Endothelial cell of umbilical vein (primary cell): ENCODE results near the gene MTM1. TPM values are rescaled to one million over a fixed set of nuclear protein-coding genes. Genes with fewer than 3 reads are reported as not detected.

Source experiments
- BruUV-seq: library from RNA; stranded (reverse); fragments of 400-500 nt; replicated peaks from 2 replicates; lab custom pipeline; 2021; lab: Mats Ljungman, UMichigan
- CTCF ChIA-PET: fragments of 300-600, 350-600 bp; sonication (Branson Sonifier 250); formaldehyde crosslinking; loops from one replicate; lab custom pipeline; 2021; ENCODE audit warnings: antibody characterized with exemption, inconsistent platforms; lab: Charles Lee
- POLR2A ChIA-PET: fragments of 300-600, 350-600 bp; sonication (Branson Sonifier 250); formaldehyde crosslinking; loops from one replicate; lab custom pipeline; 2021; ENCODE audit warnings: antibody characterized with exemption, inconsistent platforms; lab: Charles Lee
- DNase-seq: peaks from one replicate; pipeline ENCODE4 v3.0.0-alpha.2; 2011; ENCODE audit warnings: low read depth, low spot score
- FAIRE-seq: peaks from 2 replicates; lab custom pipeline; 2011; peaks lifted over from hg19 to GRCh38; lab: Jason Lieb, UNC
- H2AFZ ChIP-seq: 2 replicates; pipeline ENCODE4 v1.6.0; 2012; ENCODE audit warnings: low read depth, low read length, control low read depth, inconsistent platforms
- H3K27ac ChIP-seq: 2 replicates; pipeline ENCODE4 v1.5.1; 2011; ENCODE audit warnings: low read depth, mild to moderate bottlenecking, control low read depth, low read length, moderate library complexity; ENCODE audit not compliant: insufficient read depth
- H3K27me3 ChIP-seq, 2 experiments: 2 replicates each; pipeline versions ENCODE4 v1.6.0 to v1.6.1; 2011; ENCODE audit warnings: low read length in 2 of 2, mixed read lengths in 1 of 2; ENCODE audit not compliant: control insufficient read depth in 2 of 2, insufficient read depth in 2 of 2
- H3K36me3 ChIP-seq, 2 experiments: 2 replicates in 1 of 2; 3 replicates in 1 of 2; pipeline ENCODE4 v1.5.1; 2011; ENCODE audit warnings: low read length in 2 of 2, mild to moderate bottlenecking in 1 of 2, moderate library complexity in 1 of 2; ENCODE audit not compliant: control insufficient read depth in 2 of 2, insufficient read depth in 2 of 2; ENCODE audit errors: extremely low read depth in 1 of 2
- H3K4me1 ChIP-seq: 3 replicates; pipeline ENCODE4 v1.5.1; 2011; ENCODE audit warnings: mild to moderate bottlenecking, low read length; ENCODE audit not compliant: control insufficient read depth, insufficient read depth; ENCODE audit errors: extremely low read depth
- H3K4me2 ChIP-seq: 2 replicates; pipeline ENCODE4 v1.6.1; 2011; ENCODE audit warnings: low read length, control low read depth, mixed read lengths; ENCODE audit not compliant: insufficient read depth
- H3K4me3 ChIP-seq, 3 experiments: fragments of 200-600 bp in 1 of 3; sonication (generic), shearing (Covaris generic) in 1 of 3; replicated peaks in 1 of 3; 2 replicates each; pipeline ENCODE4 v1.5.1; 2011 to 2016; ENCODE audit warnings: control low read depth in 3 of 3, low read length in 3 of 3, mild to moderate bottlenecking in 2 of 3, inconsistent platforms in 1 of 3, low read depth in 1 of 3, moderate library complexity in 1 of 3; ENCODE audit not compliant: insufficient read depth in 1 of 3
- H3K79me2 ChIP-seq: 2 replicates; pipeline ENCODE4 v1.6.0; 2012; ENCODE audit warnings: low read length, inconsistent platforms; ENCODE audit not compliant: control insufficient read depth, insufficient read depth
- H3K9ac ChIP-seq: replicated peaks from 2 replicates; pipeline ENCODE3; 2011; ENCODE audit warnings: low read length, control low read depth; ENCODE audit not compliant: insufficient read depth; ENCODE audit errors: extremely low read depth
- H3K9me1 ChIP-seq: replicated peaks from 3 replicates; pipeline ENCODE4 v1.6.0; 2011; ENCODE audit warnings: mild to moderate bottlenecking, low read length; ENCODE audit not compliant: control insufficient read depth, insufficient read depth; ENCODE audit errors: extremely low read depth
- H3K9me3 ChIP-seq: replicated peaks from 2 replicates; pipeline ENCODE4 v1.5.1; 2012; ENCODE audit warnings: low read length, inconsistent platforms; ENCODE audit not compliant: control insufficient read depth, insufficient read depth
- H4K20me1 ChIP-seq: replicated peaks from 2 replicates; pipeline ENCODE3; 2011; ENCODE audit warnings: mild to moderate bottlenecking, low read length; ENCODE audit not compliant: control insufficient read depth, insufficient read depth; ENCODE audit errors: extremely low read depth
- EZH2 ChIP-seq: IDR thresholded peaks from 2 replicates; pipeline ENCODE4 v1.6.1; 2012; ENCODE audit warnings: borderline replicate concordance, low read depth, mild to moderate bottlenecking, moderate library complexity, low read length, inconsistent platforms; ENCODE audit not compliant: severe bottlenecking
- FOS ChIP-seq: IDR thresholded peaks from 2 replicates; pipeline ENCODE4 v1.6.1; 2011; ENCODE audit warnings: mild to moderate bottlenecking, low read length, moderate library complexity, borderline replicate concordance; ENCODE audit not compliant: insufficient read depth
- GATA2 ChIP-seq: IDR thresholded peaks from 2 replicates; pipeline ENCODE4 v1.7.0; 2011; ENCODE audit warnings: low read depth, mild to moderate bottlenecking, moderate library complexity, mixed read lengths, low read length; ENCODE audit not compliant: insufficient read length, insufficient read depth
- JUN ChIP-seq: IDR thresholded peaks from 2 replicates; pipeline ENCODE4 v1.6.1; 2011; ENCODE audit warnings: borderline replicate concordance, low read depth; ENCODE audit not compliant: insufficient read length, insufficient read depth
- MAX ChIP-seq: IDR thresholded peaks from 2 replicates; pipeline ENCODE4 v1.6.1; 2011; ENCODE audit not compliant: insufficient read depth, insufficient read length
- MYC ChIP-seq: IDR thresholded peaks from one replicate; pipeline ENCODE4 v1.6.1; 2011; ENCODE audit warnings: mild to moderate bottlenecking, low read depth, low read length
- POLR2A ChIP-seq: IDR thresholded peaks from 2 replicates; pipeline ENCODE4 v1.6.1; 2012; ENCODE audit warnings: low read depth, mild to moderate bottlenecking, control low read depth, low read length
- POLR2AphosphoS5 ChIP-seq: IDR thresholded peaks from 2 replicates; pipeline ENCODE4 v1.6.1; 2012; ENCODE audit warnings: low read depth, mild to moderate bottlenecking, control low read depth, low read length, moderate library complexity; ENCODE audit not compliant: insufficient read depth
- dilution Hi-C: fragments of 300-500 bp; cut with MboI; formaldehyde crosslinking; loops from one replicate; pipeline ENCODE4 v1.15.0; 2019; ENCODE audit warnings: low sequenced_read_pairs; ENCODE audit not compliant: extremely low pct_ligation_motif_present
- intact Hi-C: fragments of 100-400 bp; cut with micrococcal nuclease; formaldehyde crosslinking; loops from one replicate; pipeline ENCODE4 v1.10.0; 2022
- polyA plus RNA-seq, 4 experiments: library from polyadenylated mRNA; depleted of rRNA in 3 of 4; stranded (reverse) in 3 of 4; unstranded in 1 of 4; fragments of >200 nt; gene quantifications; 2 replicates each; pipeline versions ENCODE4 v1.2.1 to v1.2.3, GENCODE V29; 2011 to 2012; ENCODE audit warnings: missing spikeins in 1 of 4
- total RNA-seq: library from RNA; stranded (reverse); gene quantifications from 2 replicates; pipeline ENCODE4 v1.2.3, GENCODE V29; 2021
- TF ChIP-seq, protein P1 (sequence below), 2 donors: IDR thresholded peaks; 1 replicate in 1 of 2; 2 replicates in 1 of 2; pipeline ENCODE4 v1.5.1; 2011; ENCODE audit warnings: low read length in 2 of 2, mild to moderate bottlenecking in 2 of 2, moderate library complexity in 2 of 2, control low read depth in 1 of 2, inconsistent platforms in 1 of 2, low read depth in 1 of 2; ENCODE audit not compliant: insufficient read depth in 1 of 2; ENCODE audit errors: extremely low read depth in 1 of 2

Gene MTM1
- total and polyA plus RNA-seq, 2 donors (not counting 3 experiments of a cell fraction or from before 2014, with no cell fraction given) = 2.4 to 13.2 TPM

DNA sequence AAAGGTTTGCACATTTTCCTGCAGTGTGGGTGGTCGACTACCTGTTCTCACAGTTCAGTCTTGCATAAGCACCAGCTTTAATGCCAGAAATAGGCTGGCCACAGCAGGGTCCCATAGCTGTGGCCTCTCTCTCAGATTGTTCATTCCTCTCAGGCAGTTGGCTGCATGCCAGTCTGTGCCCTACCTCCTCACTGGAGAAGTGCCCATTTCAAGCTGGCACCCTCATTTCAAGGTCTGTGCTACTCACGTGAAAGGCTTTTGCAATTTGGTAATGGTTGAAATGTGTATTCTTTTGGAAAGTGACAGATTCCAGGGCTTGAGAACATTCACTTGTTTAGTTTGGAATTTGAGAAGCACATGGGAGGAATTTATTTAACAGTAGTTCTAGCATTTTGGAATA, 95.9 kb downstream of the MTM1 start:
- Histone ChIP-seq H3K4me3 (no peak overlapping the region), H3K36me3 (no peaks in the 10 kb centered on the region), H3K9me3 (no peaks in the 10 kb centered on the region), H3K9me1 (no peaks in the 10 kb centered on the region), H3K4me1 (peaks cover 7% of the 10 kb centered on the region), H3K27me3 (no peaks in the 10 kb centered on the region), H3K27ac (no peak overlapping the region), H3K4me2 (no peak overlapping the region), H3K79me2 (no peaks in the 10 kb centered on the region), H4K20me1 (no peaks in the 10 kb centered on the region), H3K9ac (no peak overlapping the region), H2AFZ (no peak overlapping the region)
- no peak for TF ChIP-seq JUN
- TF ChIP-seq GATA2 = no peak
- TF ChIP-seq MAX = no peak
- TF ChIP-seq, protein P1, sequence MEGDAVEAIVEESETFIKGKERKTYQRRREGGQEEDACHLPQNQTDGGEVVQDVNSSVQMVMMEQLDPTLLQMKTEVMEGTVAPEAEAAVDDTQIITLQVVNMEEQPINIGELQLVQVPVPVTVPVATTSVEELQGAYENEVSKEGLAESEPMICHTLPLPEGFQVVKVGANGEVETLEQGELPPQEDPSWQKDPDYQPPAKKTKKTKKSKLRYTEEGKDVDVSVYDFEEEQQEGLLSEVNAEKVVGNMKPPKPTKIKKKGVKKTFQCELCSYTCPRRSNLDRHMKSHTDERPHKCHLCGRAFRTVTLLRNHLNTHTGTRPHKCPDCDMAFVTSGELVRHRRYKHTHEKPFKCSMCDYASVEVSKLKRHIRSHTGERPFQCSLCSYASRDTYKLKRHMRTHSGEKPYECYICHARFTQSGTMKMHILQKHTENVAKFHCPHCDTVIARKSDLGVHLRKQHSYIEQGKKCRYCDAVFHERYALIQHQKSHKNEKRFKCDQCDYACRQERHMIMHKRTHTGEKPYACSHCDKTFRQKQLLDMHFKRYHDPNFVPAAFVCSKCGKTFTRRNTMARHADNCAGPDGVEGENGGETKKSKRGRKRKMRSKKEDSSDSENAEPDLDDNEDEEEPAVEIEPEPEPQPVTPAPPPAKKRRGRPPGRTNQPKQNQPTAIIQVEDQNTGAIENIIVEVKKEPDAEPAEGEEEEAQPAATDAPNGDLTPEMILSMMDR (IDR thresholded peaks at IDR 0.05; ENCODE audit: extremely low read depth in 1 of 2, insufficient read depth in 1 of 2, low read depth in 1 of 2, low read length in 2 of 2) = no peak
- intact Hi-C loops = no loop called here
- no TSS peak for BruUV-seq
- ChIA-PET CTCF (no interaction called here), POLR2A (no interaction called here)
- dilution Hi-C loops = no loop called here
- DNase-seq (no peak), FAIRE-seq (no peak)

GRCh38 chrX:150676221-150676620, 107.8 kb downstream of the MTM1 start:
- H3K4me1 ChIP-seq = no peaks in the 10 kb centered on the region
- intact Hi-C loops = no loop called here
- no peak for TF ChIP-seq POLR2A
- TF ChIP-seq EZH2 = no peak
- no peak for TF ChIP-seq MAX
- no peak for TF ChIP-seq GATA2
- TF ChIP-seq MYC = no peak
- TF ChIP-seq, protein P1 (IDR thresholded peaks at IDR 0.05; ENCODE audit: extremely low read depth in 1 of 2, insufficient read depth in 1 of 2, low read depth in 1 of 2, low read length in 2 of 2) = no peak
- no peak for TF ChIP-seq POLR2AphosphoS5
- no peak for TF ChIP-seq JUN
- no peak for TF ChIP-seq FOS
- FAIRE-seq (no peak), DNase-seq (no peak)
- peaks cover 0 to 1% of the 10 kb centered on the region in 2 experiments for H3K36me3 ChIP-seq
- ChIA-PET POLR2A (no interaction called here), CTCF (interaction anchor here (1.0 to 1.7 kb wide), 2 partner anchors 10 to 11 kb away, joined by 4 to 5 read pairs; no protein-coding TSS in a partner anchor)
- no peaks in the 10 kb centered on the region for H3K9me3 ChIP-seq
- BruUV-seq = no TSS peak
- no peaks in the 10 kb centered on the region for H3K27me3 ChIP-seq
- dilution Hi-C loops = no loop called here
- H3K4me3 ChIP-seq = no peak overlapping the region
- H3K9me1 ChIP-seq = no peaks in the 10 kb centered on the region
- H3K79me2 ChIP-seq = no peaks in the 10 kb centered on the region
- no peak overlapping the region for H3K27ac ChIP-seq
- H2AFZ ChIP-seq = no peak overlapping the region
- no peak overlapping the region for H3K9ac ChIP-seq
- no peak overlapping the region for H3K4me2 ChIP-seq
- no peaks in the 10 kb centered on the region for H4K20me1 ChIP-seq
